Prostate gland (tissue), 2 donors: ENCODE data around the gene GAS6. TPM values are rescaled to one million over a fixed set of nuclear protein-coding genes. Genes with fewer than 3 reads are reported as not detected.

ENCODE experiments used
- DNase-seq: peaks from one replicate; pipeline ENCODE4 v3.0.0-alpha.2; 2019; ENCODE audit warnings: low spot score
- H3K27ac ChIP-seq, 2 donors: fragments of 200-600 bp; sonication (generic); 2 replicates each; pipeline ENCODE4 v1.5.1; 2017 to 2019
- H3K27me3 ChIP-seq: fragments of 200-600 bp; sonication (generic); replicated peaks from 2 replicates; pipeline ENCODE4 v1.5.1; 2019; ENCODE audit not compliant: insufficient read depth
- H3K36me3 ChIP-seq, 2 donors: fragments of 200-600 bp; sonication (generic); 1 replicate in 1 of 2; 2 replicates in 1 of 2; pipeline versions ENCODE4 v1.5.1 to v1.8.1; 2017 to 2019
- H3K4me1 ChIP-seq: fragments of 200-600 bp; sonication (generic); replicated peaks from 2 replicates; pipeline ENCODE4 v1.5.1; 2019
- H3K4me3 ChIP-seq, 2 donors: fragments of 200-600 bp; sonication (generic); 2 replicates each; pipeline ENCODE4 v1.5.1; 2017 to 2019
- H3K9me3 ChIP-seq: fragments of 200-600 bp; sonication (generic); 2 replicates; pipeline ENCODE4 v1.5.1; 2017
- POLR2A ChIP-seq: fragments of 450-650 bp; IDR thresholded peaks from one replicate; pipeline ENCODE4 v1.6.1; 2016; ENCODE audit warnings: antibody characterized with exemption, mild to moderate bottlenecking
- POLR2AphosphoS5 ChIP-seq: sonication (generic); formaldehyde crosslinking; IDR thresholded peaks from one replicate; pipeline ENCODE4 v1.6.1; 2017; ENCODE audit warnings: antibody characterized with exemption
- WGBS: methylation state at CpG from one replicate; pipeline ENCODE4 v1.1.5; 2018; 5-methylcytosine and 5-hydroxymethylcytosine counted together
- intact Hi-C: fragments of 100-400 bp; cut with DNase I; formaldehyde crosslinking; loops from one replicate; pipeline ENCODE4 v1.14.2; 2022
- total RNA-seq, 2 donors: library from RNA; depleted of rRNA; stranded (reverse); fragments of >200 nt; gene quantifications; one replicate each; pipeline ENCODE4 v1.1.0, GENCODE V29; 2016
- TF ChIP-seq, protein P1 (sequence below), 4 experiments: fragments of 200-600 bp in 2 of 4; fragments of 450-650 bp in 2 of 4; sonication (generic) in 2 of 4; IDR thresholded peaks; 1 replicate in 3 of 4; 2 replicates in 1 of 4; pipeline ENCODE4 v1.5.1; 2016 to 2019; ENCODE audit warnings: antibody characterized with exemption in 4 of 4, mild to moderate bottlenecking in 2 of 4, moderate library complexity in 2 of 4

GAS6 gene
- total RNA-seq, 2 donors from 2014 or later = 116 to 432 TPM

DNA sequence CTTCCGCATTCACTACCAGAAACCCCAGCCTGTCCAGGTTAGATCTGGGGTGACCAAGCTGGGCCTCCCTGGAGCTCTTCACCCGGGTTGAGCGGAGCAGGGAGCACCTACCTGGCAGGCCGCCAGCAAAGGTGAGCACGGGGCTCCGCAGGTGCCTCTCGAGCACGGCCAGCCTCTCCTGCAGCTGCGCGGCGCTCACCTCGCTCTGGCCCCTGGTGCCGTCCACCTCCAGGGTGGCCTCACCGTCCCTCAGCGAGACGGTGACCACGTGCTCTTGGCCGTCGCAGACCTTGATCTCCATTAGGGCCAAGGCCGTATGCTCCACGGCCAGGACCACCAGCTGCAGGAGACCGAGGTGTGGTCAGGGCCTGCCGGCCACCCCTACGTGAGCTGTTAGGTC is 42.0 kb downstream of the GAS6 start:
- no peak for DNase-seq
- Histone ChIP-seq H3K4me1 (peaks cover 14% of the 10 kb centered on the region), H3K27ac (peak overlapping the region; percentile 62 to 63), H3K4me3 (no peak overlapping the region), H3K9me3 (no peaks in the 10 kb centered on the region), H3K27me3 (no peaks in the 10 kb centered on the region), H3K36me3 (peaks cover 0 to 1% of the 10 kb centered on the region in 2 donors)
- TF ChIP-seq POLR2A = no peak
- TF ChIP-seq, protein P1, sequence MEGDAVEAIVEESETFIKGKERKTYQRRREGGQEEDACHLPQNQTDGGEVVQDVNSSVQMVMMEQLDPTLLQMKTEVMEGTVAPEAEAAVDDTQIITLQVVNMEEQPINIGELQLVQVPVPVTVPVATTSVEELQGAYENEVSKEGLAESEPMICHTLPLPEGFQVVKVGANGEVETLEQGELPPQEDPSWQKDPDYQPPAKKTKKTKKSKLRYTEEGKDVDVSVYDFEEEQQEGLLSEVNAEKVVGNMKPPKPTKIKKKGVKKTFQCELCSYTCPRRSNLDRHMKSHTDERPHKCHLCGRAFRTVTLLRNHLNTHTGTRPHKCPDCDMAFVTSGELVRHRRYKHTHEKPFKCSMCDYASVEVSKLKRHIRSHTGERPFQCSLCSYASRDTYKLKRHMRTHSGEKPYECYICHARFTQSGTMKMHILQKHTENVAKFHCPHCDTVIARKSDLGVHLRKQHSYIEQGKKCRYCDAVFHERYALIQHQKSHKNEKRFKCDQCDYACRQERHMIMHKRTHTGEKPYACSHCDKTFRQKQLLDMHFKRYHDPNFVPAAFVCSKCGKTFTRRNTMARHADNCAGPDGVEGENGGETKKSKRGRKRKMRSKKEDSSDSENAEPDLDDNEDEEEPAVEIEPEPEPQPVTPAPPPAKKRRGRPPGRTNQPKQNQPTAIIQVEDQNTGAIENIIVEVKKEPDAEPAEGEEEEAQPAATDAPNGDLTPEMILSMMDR (IDR thresholded peaks at IDR 0.05) = no peak
- TF ChIP-seq POLR2AphosphoS5 = no peak
- intact Hi-C loops = loop anchor here (1.0 to 5.0 kb wide), 2 partner anchors 15 to 40 kb away; partner anchors contain the start of gene GAS6
- 84% methylated on average over 24 of the region's 24 CpGs for WGBS

DNA sequence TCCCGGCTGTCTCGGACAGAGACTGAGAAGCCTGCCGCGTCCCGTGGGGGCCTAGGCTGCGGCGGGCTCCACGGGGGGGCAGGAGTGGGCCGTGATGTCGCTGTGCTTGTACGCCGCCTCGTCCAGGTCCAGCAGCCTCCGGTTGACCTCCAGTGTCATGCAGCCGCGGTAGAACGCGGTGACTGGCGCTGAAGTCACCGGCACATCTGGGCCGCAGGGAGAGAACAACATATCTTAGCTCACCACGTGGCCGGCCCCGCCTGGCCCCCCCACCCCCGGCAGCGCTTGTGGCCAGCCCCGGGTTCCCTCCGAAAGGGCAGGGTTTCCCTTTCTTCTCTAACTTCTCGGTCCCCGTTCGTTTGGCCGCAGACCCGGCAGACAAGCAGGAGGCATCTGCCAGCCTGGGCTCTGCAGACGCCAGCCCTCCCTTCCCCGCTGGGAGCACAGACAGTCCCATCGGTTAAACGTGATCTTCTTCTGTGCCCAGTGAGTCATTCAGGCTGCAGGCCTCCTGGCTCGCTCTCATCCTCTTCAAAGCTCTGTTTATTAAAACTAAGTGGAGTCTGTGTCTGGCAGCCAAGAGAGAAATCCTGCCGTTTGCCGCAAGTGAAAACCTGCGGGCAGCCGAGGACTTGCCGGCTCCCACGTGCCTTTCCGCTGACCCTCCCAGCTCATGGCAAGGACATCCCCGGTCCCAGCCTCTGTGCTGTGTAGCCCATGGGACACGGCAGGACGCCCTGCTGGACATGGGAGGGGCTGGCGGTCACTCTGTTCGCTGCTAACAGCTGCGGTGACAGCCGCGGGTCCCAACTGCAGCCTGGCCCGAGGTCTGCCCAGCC is 42.8 kb downstream of the GAS6 start:
- intact Hi-C loops = loop anchor here (1.0 to 5.0 kb wide), 2 partner anchors 16 to 41 kb away; partner anchors contain the start of gene GAS6
- H3K4me3 ChIP-seq = peak overlapping the region in 1 of 2 donors; percentile 5
- H3K9me3 ChIP-seq = no peaks in the 10 kb centered on the region
- H3K27ac ChIP-seq = peak overlapping the region; percentile 62 to 63
- peak; percentile 90 for DNase-seq
- no peak for TF ChIP-seq POLR2A
- TF ChIP-seq, protein P1 (IDR thresholded peaks at IDR 0.05) = peak in 1 of 4 experiments; percentile 2
- TF ChIP-seq POLR2AphosphoS5 = peak; percentile 92
- 18% methylated on average over 41 of the region's 54 CpGs for WGBS
- H3K27me3 ChIP-seq = no peaks in the 10 kb centered on the region
- peaks cover 14% of the 10 kb centered on the region for H3K4me1 ChIP-seq
- no peaks in the 10 kb centered on the region for H3K36me3 ChIP-seq

DNA sequence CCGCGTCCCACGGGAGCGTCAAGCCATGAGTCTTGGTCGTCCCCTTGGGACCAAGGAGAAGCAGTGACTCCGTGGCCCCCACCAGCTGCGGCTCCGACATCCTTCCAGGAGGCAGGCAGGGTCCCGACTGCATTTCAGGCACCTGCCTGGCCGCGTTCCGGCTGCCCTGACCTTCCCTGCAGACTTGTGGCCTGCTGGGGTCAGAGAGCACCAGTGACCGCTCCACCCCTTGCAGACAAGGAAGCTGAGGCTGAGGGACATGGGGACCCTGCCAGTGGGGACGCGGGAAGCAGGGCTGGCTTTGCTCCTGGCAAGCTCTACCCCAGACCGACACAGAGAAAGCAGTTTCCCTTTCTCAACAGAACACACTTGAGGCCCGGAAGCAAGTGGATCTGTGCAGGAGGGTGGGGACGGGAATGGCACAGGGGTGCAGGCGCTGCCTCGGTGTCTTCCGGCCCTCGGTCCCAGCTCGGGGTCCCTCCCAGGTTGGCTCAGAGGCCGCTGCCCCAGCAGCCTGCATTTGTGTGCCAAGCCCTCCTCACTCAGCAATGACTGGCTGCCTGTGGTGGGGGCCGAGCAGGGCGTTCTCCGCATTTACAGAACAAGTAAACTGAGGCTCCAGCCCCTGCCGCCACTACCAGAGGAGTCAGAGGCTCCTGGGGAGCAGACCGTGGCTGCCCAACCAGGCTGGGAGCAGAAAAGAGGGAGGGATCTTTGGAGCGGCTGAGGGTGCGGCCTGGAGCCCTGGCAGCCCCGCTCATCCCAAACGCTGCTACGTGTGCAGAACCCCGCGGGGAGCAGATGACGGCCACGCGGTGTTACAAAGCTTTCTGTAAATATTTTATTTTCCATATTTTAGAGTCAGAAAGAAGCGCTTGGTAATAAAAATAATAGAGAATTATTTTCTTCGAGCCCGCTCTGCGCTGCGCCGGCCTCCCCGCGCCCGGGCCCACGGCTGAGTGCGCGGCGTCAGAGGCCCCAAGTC is 43.9 kb downstream of the GAS6 start:
- DNase-seq = no peak
- no peaks in the 10 kb centered on the region for H3K9me3 ChIP-seq
- 88% methylated on average over 52 of the region's 52 CpGs for WGBS
- H3K36me3 ChIP-seq = no peaks in the 10 kb centered on the region
- no peak overlapping the region for H3K4me3 ChIP-seq
- no peaks in the 10 kb centered on the region for H3K27me3 ChIP-seq
- H3K27ac ChIP-seq = peak overlapping the region; percentile 62 to 63
- H3K4me1 ChIP-seq = peaks cover 14% of the 10 kb centered on the region
- TF ChIP-seq, protein P1 (IDR thresholded peaks at IDR 0.05) = no peak
- TF ChIP-seq POLR2A = no peak
- no peak for TF ChIP-seq POLR2AphosphoS5
- intact Hi-C loops = loop anchor here (5.0 kb wide), 1 partner anchor 42 kb away; the partner anchor contains the start of gene GAS6

GRCh38 chr13:113819341-113819730 is 44.5 kb downstream of the GAS6 start:
- no peak overlapping the region for H3K4me3 ChIP-seq
- H3K27me3 ChIP-seq = no peaks in the 10 kb centered on the region
- WGBS = 89% methylated on average over 13 of the region's 13 CpGs
- TF ChIP-seq POLR2AphosphoS5 (no peak), POLR2A (no peak)
- TF ChIP-seq, protein P1 (IDR thresholded peaks at IDR 0.05) = no peak
- no peak overlapping the region for H3K27ac ChIP-seq
- intact Hi-C loops = no loop called here
- no peaks in the 10 kb centered on the region for H3K36me3 ChIP-seq
- no peak for DNase-seq
- no peaks in the 10 kb centered on the region for H3K9me3 ChIP-seq
- peaks cover 14% of the 10 kb centered on the region for H3K4me1 ChIP-seq
